GM19023 (cell line): Measurements from ENCODE around the gene ZMIZ1.

ENCODE experiments used
- ATAC-seq: cut with Tn5 transposase; IDR thresholded peaks from one replicate; pipeline ENCODE4 v1.9.1; 2021; ENCODE audit warnings: mild to moderate bottlenecking, moderate library complexity; ENCODE audit not compliant: unreplicated experiment

Gene ZMIZ1

GRCh38 chr10:79050896-79051555 lies 17.7 kb upstream of the ZMIZ1 start:
- no peak for ATAC-seq

- no peak for ATAC-seq
These were observed 17.0 kb upstream of the ZMIZ1 start for GRCh38 chr10:79051766-79052165.

GRCh38 chr10:79052291-79053080 lies 16.3 kb upstream of the ZMIZ1 start:
- ATAC-seq: no peak

- ATAC-seq: no peak
These were observed 15.7 kb upstream of the ZMIZ1 start for GRCh38 chr10:79053081-79053434.

- ATAC-seq: no peak
These were observed 15.1 kb upstream of the ZMIZ1 start for GRCh38 chr10:79053481-79054202.

- no peak for ATAC-seq
These were observed 14.3 kb upstream of the ZMIZ1 start for GRCh38 chr10:79054203-79055099.

GRCh38 chr10:79055100-79055782 lies 13.5 kb upstream of the ZMIZ1 start:
- no peak for ATAC-seq

- ATAC-seq: no peak
These were observed 12.9 kb upstream of the ZMIZ1 start for GRCh38 chr10:79055892-79056291.

- ATAC-seq: no peak
These were observed 12.4 kb upstream of the ZMIZ1 start for GRCh38 chr10:79056361-79056735.

- ATAC-seq: no peak
These were observed 11.9 kb upstream of the ZMIZ1 start for GRCh38 chr10:79056736-79057391.

GRCh38 chr10:79057481-79058275 lies 11.1 kb upstream of the ZMIZ1 start:
- ATAC-seq: no peak

- no peak for ATAC-seq
These were observed 9.6 kb upstream of the ZMIZ1 start for GRCh38 chr10:79058899-79059841.

GRCh38 chr10:79059859-79060379 lies 8.8 kb upstream of the ZMIZ1 start:
- no peak for ATAC-seq

GRCh38 chr10:79060641-79061255 lies 8.0 kb upstream of the ZMIZ1 start:
- no peak for ATAC-seq

- no peak for ATAC-seq
These were observed 7.1 kb upstream of the ZMIZ1 start for GRCh38 chr10:79061441-79062315.

GRCh38 chr10:79063071-79063491 lies 5.7 kb upstream of the ZMIZ1 start:
- ATAC-seq: no peak
